GM19238 (cell line): ENCODE data around the gene PKNOX1.
"Not testable (repeated sequence)": the region's sequence is repeated elsewhere in the genome, so short reads cannot be mapped to it uniquely, and the experiment has no call there.

Source experiments
- DNase-seq: peaks from one replicate; pipeline ENCODE4 v3.0.0; 2011; ENCODE audit warnings: low spot score; ENCODE audit not compliant: insufficient read length

The PKNOX1 gene

DNA sequence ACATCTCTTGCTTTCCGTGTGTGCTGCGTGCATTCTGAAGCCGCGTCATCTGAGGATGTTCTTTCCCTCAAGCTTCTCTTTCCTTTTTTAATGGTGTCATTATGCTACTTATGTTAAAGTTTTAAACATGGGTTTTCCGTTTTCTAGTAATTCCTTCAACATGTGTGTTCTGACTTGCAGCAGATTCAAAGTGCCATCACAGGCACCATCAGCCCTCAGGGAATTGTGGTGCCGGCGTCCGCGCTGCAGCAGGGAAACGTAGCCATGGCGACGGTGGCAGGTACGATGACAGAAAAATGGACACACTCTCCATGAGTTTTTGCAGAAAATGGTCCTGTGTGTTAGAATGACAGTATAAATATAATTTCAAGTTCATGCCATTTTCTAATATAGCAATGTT is 42.4 kb downstream of the PKNOX1 start:
- no peak for DNase-seq

DNA sequence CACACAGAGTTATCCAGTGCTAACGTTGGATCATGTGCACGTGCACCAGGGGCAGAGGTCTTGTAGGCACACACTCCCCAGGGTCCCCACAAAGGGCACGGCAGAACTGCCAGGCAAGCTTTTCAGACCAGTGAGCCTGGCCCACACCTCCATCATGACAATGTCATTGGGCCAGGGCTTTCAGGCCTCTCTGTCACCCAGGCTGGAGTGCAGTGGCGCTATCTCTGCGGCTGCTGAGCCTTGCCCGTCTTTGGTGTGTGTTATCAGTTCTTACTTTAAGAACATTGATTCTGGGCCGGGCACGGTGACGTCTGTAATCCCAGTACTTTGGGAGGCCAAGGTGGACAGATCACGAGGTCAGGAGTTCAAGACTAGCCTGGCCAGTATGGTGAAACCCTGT is 44.2 kb downstream of the PKNOX1 start:
- DNase-seq: no peak

DNA sequence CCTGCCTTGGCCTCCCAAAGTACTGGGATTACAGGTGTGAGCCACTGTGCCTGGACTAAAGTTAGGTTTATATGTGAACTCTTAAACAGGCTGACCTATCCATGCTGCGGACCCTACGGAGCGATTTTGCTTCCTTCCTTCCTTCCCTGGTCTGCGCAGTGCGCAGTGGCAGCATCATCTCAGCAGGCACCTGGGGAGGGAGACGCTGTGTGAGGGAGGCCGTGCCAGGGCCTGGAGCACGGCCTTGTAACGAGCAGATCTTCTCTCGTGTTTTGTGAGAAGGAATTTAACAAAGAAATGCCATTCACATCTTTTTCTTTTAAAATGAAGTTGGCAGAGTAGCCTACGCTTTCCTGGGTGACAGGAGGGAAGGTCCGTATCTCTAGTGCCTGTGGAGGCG is 45.8 kb downstream of the PKNOX1 start:
- DNase-seq: no peak

DNA sequence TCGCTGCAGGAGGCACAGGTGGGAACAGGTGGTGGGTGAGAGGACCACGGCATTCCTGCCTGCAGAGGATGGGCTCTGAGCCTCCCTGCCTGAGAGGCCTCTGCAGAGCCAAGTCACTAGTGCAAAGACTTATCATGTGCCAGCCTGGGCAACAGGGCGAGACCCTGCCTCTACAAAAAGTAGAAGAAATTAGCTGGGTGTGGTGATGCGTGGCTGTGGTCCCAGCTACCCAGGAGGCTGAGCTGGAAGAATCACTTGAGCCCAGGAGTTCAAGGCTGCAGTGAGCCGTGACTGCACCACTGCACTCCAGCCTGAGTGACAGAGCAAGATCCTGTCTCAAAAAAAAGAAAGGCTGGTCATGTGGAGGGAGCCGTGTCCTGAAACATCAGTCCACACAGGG is 46.4 kb downstream of the PKNOX1 start:
- no peak for DNase-seq

- no peak for DNase-seq
These were observed 46.8 kb downstream of the PKNOX1 start for GRCh38 chr21:43021191-43021590.

- no peak for DNase-seq
These were observed 47.6 kb downstream of the PKNOX1 start for GRCh38 chr21:43021756-43022600.

- DNase-seq: no peak
These were observed 48.8 kb downstream of the PKNOX1 start for GRCh38 chr21:43023175-43023574.

DNA sequence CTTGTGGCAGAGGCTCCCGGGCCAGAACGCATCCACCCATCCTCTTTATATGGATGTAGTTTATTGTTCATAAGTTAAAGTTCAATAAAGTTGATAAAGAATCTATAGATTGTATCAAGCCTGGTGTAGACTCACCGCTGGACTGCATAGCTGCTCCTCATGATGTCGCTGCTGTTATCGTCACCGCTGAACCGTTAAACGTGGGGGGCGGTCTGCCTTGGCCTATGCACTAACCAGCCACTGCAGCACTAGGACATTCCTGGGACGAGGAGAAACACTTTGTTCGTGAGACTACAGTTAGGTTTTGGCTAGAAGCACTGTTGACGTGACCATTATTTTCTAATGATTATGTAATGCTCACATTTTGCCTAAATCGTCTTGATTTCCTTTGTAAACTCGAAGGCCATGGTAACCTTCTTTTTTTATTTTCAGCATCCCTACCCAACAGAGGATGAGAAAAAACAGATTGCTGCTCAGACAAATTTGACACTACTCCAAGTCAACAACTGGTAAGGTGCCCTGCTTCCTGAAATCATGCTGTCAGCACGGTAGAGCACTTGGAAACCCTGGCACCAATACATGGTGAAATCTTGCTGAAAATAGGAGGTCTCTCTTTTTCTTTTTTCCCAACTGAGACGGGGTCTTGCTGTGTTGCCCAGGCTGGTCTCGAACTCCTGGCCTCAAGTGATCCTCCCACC is 50.2 kb downstream of the PKNOX1 start:
- DNase-seq: no peak

DNA sequence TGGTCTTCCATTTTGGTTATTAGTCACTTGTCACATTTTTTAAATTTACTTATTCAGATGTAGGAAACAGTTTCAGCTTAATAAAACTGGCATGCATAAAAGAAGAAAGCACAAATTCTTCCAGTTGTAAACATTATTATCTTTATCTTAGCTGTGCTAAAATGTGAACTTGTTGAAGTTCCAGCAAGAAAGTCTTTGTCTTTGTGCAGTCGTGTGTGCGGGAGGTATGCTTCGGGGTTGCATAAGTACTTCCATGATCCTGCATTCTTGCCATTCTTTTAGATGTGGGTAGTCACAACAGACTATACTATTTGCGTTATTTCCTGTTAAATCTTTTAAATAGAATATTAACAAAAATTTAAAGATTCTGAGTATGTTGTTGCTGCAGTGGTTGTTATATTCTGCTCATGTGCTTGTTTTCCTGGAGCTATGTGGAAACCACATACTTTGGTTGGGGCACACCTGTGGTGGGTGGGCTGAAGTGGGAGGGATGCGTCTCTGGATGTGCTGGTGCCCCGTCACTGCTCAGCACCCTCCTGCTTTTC is 51.3 kb downstream of the PKNOX1 start:
- no peak for DNase-seq

GRCh38 chr21:43027846-43028731 is 53.7 kb downstream of the PKNOX1 start:
- DNase-seq: no peak

DNA sequence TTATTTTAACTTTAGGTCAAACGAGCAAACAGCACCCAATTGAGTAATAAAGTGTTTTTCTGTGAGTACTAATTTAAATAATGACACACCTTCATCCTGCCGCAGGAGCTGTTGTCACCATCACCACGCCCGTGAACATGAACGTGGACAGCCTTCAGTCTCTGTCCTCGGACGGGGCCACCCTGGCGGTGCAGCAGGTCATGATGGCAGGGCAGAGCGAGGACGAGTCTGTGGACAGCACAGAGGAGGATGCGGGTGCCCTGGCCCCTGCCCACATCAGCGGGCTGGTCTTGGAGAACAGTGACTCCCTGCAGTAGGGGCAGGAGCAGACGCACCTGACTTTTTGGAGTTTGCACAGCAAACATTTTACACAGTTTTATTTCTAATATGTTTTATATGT is 55.4 kb downstream of the PKNOX1 start:
- DNase-seq: no peak

DNA sequence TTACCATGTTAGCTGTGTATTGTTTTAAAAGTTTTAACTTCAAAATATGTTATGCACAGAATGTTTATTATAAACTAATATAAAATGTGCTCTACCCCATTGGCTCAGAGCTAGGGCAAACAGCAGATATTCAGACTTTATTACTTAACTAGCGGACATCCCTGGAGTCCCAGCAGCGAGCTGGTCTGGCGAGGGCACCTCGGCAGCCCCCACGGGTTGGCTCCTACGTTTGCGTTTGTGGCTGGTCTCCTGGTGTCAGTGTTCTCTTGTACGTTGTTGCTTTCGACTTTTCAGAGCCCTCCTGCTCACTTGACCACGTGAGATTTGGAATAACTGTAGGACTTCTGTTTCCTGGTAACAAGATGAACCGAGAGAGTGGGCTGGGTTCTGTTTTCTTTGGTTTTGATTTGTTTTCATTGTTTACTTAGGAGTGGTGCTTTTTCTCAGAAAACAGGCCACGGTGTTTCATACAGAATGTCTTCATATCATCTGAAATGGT is 56.8 kb downstream of the PKNOX1 start:
- no peak for DNase-seq

DNA sequence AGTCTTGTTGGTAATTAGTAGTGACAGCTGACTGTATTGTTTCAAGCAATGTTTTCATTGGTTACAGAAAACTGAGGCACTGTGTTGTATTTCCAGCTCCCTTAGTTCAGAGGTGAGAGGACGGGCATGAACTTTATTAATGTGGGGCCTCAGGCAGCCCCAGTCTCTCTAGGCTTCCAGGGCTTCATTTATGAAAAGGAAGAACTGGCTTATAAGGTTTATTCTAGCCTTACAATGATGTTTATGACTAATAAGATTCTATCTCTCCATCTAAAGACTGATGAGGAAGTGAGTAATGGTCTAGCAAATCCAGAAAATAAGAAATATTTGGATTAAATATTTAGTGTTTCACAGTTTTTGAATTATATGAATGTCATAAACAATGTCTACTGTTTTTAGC is 59.7 kb downstream of the PKNOX1 start:
- DNase-seq: no peak

DNA sequence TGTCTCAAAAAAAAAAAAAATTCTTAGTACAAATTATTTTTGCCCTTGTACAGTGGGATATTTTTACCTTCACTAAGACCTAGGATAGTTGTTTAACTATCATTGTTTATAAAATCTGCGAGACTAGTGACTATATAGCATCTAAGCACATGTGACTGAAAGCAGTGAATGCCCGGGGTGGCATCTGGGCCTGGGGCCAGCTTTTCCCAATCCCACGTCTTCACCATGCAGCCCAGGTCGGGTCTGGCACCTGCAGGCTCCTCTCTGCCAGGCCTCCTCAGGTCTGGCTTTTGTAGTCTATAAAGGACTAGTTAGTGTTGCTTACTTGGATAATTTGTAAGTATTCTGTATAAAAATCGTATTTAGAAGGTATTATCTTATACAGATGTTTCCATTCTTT is 60.5 kb downstream of the PKNOX1 start:
- DNase-seq: no peak

- not testable (repeated sequence) for DNase-seq
These were observed 62.5 kb downstream of the PKNOX1 start for GRCh38 chr21:43036889-43037288.

DNA sequence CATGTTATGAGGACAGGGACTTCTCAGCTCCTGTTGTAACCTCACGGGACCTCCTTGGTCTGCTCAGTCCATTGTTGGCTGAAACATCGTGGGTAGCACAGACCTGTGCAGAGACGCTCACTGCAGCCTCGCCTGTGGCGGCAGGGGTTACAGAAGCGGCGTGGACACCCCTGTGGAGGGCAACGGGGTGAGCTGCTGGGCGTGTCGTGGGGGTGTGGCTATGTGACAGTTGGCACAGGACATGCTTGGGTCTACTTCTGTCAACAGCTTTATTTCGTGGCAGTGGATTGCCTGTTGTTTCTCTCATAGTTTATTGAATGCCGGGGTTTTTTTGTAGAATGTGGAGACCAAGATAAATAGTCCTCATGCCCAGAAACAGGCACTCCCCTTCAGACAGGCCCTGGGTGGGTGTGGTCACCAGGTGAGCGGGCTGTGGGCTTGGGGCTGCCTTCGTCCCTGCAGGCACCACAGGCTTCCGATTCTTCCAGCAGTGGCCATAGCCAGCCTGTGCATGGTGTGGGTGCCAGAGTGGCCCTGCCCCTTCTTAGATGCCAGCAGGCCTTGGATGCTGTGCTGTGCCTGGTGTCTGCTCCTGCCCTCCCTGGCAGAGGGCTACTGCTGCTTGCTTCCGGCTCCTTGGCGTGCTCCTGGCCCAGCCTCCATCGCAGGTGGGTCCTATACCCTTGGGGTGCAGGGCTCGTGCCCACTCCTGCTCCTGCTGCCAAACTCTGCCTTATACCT is 63.7 kb downstream of the PKNOX1 start:
- DNase-seq: not testable (repeated sequence)

DNA sequence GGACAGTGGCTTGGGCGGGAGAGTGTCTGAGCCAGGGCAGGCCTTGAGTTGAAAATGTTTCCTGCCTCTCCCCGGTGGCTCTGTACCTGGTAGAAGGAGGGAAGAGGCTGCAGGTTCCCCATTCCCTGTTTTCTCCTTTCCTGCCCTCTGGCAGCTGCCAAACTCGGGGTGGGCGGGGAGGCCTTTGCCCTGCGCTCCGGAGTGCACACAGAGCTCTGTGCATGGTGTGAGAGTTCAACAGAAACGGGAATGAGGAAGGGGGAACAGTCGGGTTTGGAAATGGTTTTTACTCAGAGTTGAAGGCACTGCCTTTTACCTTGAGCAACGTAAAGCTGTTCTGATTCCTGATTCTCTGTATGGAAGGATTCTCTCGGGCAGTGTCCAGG is 64.3 kb downstream of the PKNOX1 start:
- not testable (repeated sequence) for DNase-seq

DNA sequence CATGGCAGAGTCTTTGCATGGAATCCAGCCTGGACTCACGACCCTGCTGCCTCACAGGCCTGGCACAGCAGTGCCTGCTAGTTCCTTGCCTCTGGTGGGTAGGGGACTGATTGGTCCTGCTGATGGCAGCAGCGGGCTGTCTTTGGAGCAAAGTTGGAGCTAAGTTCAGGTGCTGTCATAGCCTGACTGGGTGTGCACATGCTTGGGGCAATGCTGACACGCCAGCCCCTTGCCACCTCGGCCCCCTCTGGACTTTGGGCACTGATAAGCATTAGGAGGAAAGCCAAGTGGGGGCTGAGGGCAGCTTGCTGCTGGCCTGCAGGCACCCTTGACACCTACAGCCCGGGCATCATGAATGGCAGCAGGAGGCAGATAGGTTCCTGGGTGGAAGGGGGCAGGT is 67.8 kb downstream of the PKNOX1 start:
- DNase-seq: not testable (repeated sequence)

DNA sequence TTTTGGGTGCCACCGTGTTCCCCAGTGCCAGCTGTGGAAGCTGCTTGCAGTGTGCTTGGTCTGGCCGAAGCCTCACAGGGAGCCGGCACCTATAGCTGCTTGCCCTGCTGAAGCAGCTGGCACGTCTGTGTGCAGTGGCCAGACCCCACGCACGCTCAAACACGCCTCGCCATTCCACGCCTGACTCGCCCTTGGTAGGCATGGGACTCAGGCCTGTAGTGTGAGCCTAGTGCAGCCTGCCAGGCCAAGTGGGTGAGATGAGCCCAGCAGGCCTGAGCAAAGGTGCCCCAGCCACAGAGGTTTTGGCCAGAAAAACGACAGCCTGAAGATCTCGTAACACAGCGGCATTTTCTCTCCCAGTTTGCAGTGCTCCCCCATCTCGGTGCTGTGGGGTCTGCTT is 68.9 kb downstream of the PKNOX1 start:
- not testable (repeated sequence) for DNase-seq

DNA sequence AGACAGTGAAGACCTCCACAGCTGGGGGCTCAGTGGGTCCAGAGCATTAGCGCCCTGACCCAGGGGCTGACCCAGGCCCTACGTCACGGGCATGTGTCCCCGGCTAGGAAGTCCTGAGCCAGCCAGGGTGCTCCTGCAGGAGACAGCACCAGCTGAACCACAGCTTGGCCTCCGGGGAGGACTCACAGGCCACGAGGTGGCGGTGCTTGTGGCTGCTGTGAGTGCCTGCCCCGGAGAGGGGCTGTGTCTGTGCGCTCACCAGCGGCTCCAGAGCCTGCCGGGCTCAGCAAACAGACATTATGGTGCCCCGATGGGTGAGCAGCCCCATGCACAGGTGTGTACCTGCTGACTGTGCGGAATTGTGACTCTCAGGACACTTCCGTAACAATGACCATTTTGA is 70.2 kb downstream of the PKNOX1 start:
- DNase-seq: not testable (repeated sequence)
